ENCODE results near the gene VCAN. TPM values are rescaled to one million over a fixed set of nuclear protein-coding genes. Genes with fewer than 3 reads are reported as not detected.

VCAN gene
- total and polyA plus RNA-seq, 2 experiments from 2014 or later: 98.5 to 327 TPM

DNA sequence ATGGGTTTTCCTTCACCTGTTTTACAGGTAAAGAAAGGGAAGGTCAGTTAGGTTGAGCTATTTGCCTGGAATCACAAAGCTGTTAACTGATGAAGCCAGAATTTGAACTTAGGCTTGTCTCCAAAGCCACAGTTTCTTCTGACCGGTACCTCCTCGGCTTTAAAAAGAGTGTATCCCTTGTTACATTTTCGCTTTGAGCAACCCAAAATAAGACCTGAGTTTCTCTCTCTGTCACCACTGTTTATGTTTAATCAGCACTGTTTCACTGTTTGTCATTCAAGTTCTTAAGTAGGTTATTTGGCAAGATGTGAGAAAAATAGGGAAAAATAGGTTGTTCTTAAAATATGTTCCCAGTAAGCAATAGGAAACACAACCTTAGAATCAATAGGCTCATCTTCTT is 84.6 kb downstream of the VCAN start:
- no peak for DNase-seq
- Histone ChIP-seq H3K27me3 (replicated peaks; ENCODE audit: insufficient read depth) (no peaks in the 10 kb centered on the region), H3K79me2 (ENCODE audit: insufficient read depth) (no peaks in the 10 kb centered on the region), H4K20me1 (ENCODE audit: insufficient read depth) (no peaks in the 10 kb centered on the region), H3K9ac (no peak overlapping the region), H3K4me1 (ENCODE audit: insufficient read depth) (peaks cover 34% of the 10 kb centered on the region), H3F3A (ENCODE audit: insufficient read depth) (peaks cover 38% of the 10 kb centered on the region), H3K27ac (no peak overlapping the region), H3K4me3 (no peak overlapping the region), H3K9me3 (ENCODE audit: low read depth) (no peaks in the 10 kb centered on the region), H3K9me2 (ENCODE audit: insufficient read depth) (no peaks in the 10 kb centered on the region), H3K4me2 (ENCODE audit: unreplicated experiment) (no peak overlapping the region), H3K36me3 (ENCODE audit: low read depth) (peaks cover 45% of the 10 kb centered on the region), H2AFZ (no peak overlapping the region)
- WGBS, 2 experiments (ENCODE audit: low coverage in 1 of 2, low lambda C conversion rate in 2 of 2, missing lambda C conversion rate in 2 of 2): 97 to 98% methylated on average over 3 of the region's 3 CpGs
- in situ Hi-C loops (cut with MboI): no loop called here
- TF ChIP-seq EZH2 (IDR thresholded peaks at IDR 0.05; ENCODE audit: insufficient read depth, poor library complexity, severe bottlenecking) (no peak), EZH2phosphoT487 (IDR thresholded peaks at IDR 0.05; ENCODE audit: insufficient read depth, low read depth) (no peak)

DNA sequence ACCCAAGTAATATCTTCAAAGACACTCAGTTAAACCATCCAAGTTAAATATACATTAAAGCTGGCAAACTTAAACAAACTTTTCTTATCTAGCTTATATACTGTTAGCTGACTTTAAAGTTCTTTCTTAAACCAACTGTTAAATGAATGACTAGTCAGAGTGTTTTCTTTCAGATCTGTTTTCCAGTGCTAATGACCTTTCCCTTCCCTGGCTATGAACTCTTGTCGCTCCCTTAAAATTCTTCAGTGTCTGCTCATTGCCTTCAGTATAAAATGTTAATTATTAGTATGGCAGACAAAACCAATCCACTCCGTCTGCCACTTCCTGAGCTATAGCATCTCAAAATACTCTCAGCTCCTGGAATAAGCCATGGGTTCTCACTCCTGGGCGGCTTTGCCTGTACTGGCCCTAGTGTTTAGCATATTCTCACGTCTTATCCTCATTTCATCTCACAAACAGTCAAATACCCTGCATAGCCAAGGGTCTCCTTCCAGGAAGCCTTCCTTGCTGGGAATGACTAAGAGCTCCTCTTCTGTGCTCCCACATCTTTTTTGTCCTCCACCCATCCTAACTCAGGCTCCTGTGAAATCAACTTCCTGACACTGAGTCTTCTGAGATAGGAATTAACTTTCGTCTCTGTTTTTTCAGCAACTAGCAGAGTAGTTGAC is 87.7 kb downstream of the VCAN start:
- DNase-seq: no peak
- no peak overlapping the region for H2AFZ ChIP-seq
- H3K4me1 ChIP-seq (ENCODE audit: insufficient read depth): peaks cover 24% of the 10 kb centered on the region
- H3K27me3 ChIP-seq (replicated peaks; ENCODE audit: insufficient read depth): no peaks in the 10 kb centered on the region
- H4K20me1 ChIP-seq (ENCODE audit: insufficient read depth): no peaks in the 10 kb centered on the region
- no peak overlapping the region for H3K4me2 ChIP-seq (ENCODE audit: unreplicated experiment)
- no peaks in the 10 kb centered on the region for H3K9me3 ChIP-seq (ENCODE audit: low read depth)
- H3K9me2 ChIP-seq (ENCODE audit: insufficient read depth): no peaks in the 10 kb centered on the region
- H3K9ac ChIP-seq: no peak overlapping the region
- no peaks in the 10 kb centered on the region for H3K79me2 ChIP-seq (ENCODE audit: insufficient read depth)
- peaks cover 39% of the 10 kb centered on the region for H3K36me3 ChIP-seq (ENCODE audit: low read depth)
- H3K4me3 ChIP-seq: no peak overlapping the region
- WGBS, 2 experiments (ENCODE audit: low coverage in 1 of 2, low lambda C conversion rate in 2 of 2, missing lambda C conversion rate in 2 of 2): 94 to 99% methylated on average over 5 of the region's 5 CpGs
- no peak overlapping the region for H3K27ac ChIP-seq
- in situ Hi-C loops (cut with MboI): no loop called here
- no peak for TF ChIP-seq EZH2 (IDR thresholded peaks at IDR 0.05; ENCODE audit: insufficient read depth, poor library complexity, severe bottlenecking)
- no peak for TF ChIP-seq EZH2phosphoT487 (IDR thresholded peaks at IDR 0.05; ENCODE audit: insufficient read depth, low read depth)
- H3F3A ChIP-seq (ENCODE audit: insufficient read depth): peaks cover 32% of the 10 kb centered on the region; the same call in 1 of the 2 replicates

DNA sequence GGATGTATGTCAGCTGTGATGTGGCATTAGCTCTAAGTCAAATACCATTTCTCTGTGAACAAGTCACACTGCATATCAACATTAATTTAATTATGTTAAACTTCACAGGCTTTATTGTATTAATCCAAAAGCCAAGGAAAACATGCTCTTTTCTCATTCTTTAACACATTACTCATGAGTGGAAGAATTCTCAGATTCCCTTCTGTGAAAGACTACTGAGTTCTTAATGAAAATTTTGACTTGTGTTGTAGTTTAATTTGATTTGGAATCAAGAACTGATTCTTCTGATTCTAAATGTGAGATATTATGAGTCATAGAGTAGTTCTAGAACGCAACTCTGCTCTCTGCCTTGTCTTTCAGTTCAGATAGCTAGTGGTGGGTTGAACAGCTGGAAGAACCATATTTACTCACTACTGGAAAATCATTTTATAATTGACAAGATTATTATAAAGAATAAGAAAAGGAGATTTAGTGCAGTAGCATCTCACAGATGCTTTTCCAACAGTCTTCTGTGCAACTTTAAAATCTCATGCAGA is 90.6 kb downstream of the VCAN start:
- Histone ChIP-seq H3K4me3 (no peak overlapping the region), H3K79me2 (ENCODE audit: insufficient read depth) (no peaks in the 10 kb centered on the region), H2AFZ (no peak overlapping the region), H3K27me3 (replicated peaks; ENCODE audit: insufficient read depth) (no peaks in the 10 kb centered on the region), H3K27ac (peak overlapping the region; percentile 43), H3K9me2 (ENCODE audit: insufficient read depth) (no peaks in the 10 kb centered on the region), H3K9ac (no peak overlapping the region; the same call in 1 of the 2 replicates), H3K4me2 (ENCODE audit: unreplicated experiment) (peak overlapping the region; percentile 17), H3K9me3 (ENCODE audit: low read depth) (no peaks in the 10 kb centered on the region), H3K4me1 (ENCODE audit: insufficient read depth) (peaks cover 23% of the 10 kb centered on the region), H3K36me3 (ENCODE audit: low read depth) (peaks cover 31% of the 10 kb centered on the region), H4K20me1 (ENCODE audit: insufficient read depth) (no peaks in the 10 kb centered on the region), H3F3A (ENCODE audit: insufficient read depth) (peaks cover 39% of the 10 kb centered on the region)
- peak; percentile 39 for DNase-seq
- in situ Hi-C loops (cut with MboI): loop anchor here (10.0 kb wide), 1 partner anchor 917 kb away; no protein-coding TSS in a partner anchor
- TF ChIP-seq EZH2 (IDR thresholded peaks at IDR 0.05; ENCODE audit: insufficient read depth, poor library complexity, severe bottlenecking): no peak
- TF ChIP-seq EZH2phosphoT487 (IDR thresholded peaks at IDR 0.05; ENCODE audit: insufficient read depth, low read depth): no peak
- WGBS, 2 experiments (ENCODE audit: low coverage in 1 of 2, low lambda C conversion rate in 2 of 2, missing lambda C conversion rate in 2 of 2): 17 to 38% methylated on average over 1 of the region's 1 CpG

DNA sequence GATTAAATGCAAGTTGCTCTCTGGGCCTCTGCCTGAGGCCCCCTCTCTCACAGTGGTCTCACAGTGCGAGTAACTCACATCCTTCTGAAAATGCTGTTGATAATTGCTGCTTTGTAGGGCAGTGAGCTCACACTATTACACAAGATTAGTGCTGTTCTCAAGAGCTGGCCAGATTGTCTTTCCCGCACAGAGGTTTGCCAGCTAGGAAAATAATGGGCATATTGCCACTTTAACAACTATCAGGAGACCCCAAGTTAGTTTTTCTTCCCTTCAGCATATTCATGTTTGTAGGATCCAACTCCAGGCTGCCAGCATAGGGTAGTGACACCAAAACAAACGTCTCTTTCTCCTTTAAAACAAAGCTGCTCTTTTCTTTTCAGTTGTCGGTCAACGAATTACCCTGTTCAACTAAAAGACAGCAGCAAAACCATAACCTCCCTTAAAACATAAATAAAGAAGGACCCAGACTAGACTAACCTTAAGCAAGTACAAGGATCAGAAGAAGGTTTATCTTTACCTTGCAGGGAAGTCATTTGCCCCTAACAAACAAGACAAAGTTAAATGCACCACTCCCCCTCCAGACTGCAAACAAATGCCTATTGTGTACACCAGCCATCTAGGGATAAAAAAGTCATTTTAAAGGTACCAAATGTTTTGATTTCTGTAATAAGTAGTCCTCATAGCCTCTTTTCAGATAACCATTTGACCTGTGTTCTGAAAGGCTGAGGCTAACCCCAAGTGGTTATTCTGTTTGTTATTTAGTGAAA is 91.4 kb downstream of the VCAN start:
- no peaks in the 10 kb centered on the region for H3K27me3 ChIP-seq (replicated peaks; ENCODE audit: insufficient read depth)
- H3K4me3 ChIP-seq: no peak overlapping the region
- peaks cover 26% of the 10 kb centered on the region for H3K36me3 ChIP-seq (ENCODE audit: low read depth)
- peaks cover 47% of the 10 kb centered on the region for H3F3A ChIP-seq (ENCODE audit: insufficient read depth)
- peak overlapping the region; percentile 17 for H3K4me2 ChIP-seq (ENCODE audit: unreplicated experiment)
- TF ChIP-seq EZH2 (IDR thresholded peaks at IDR 0.05; ENCODE audit: insufficient read depth, poor library complexity, severe bottlenecking): no peak
- no peak for TF ChIP-seq EZH2phosphoT487 (IDR thresholded peaks at IDR 0.05; ENCODE audit: insufficient read depth, low read depth)
- no peaks in the 10 kb centered on the region for H4K20me1 ChIP-seq (ENCODE audit: insufficient read depth)
- H3K9ac ChIP-seq: 0 out of 2 replicates have a peak overlapping the region, but pooled peaks have one; percentile 9
- peak overlapping the region; percentile 43 for H3K27ac ChIP-seq
- H3K9me3 ChIP-seq (ENCODE audit: low read depth): no peaks in the 10 kb centered on the region
- no peaks in the 10 kb centered on the region for H3K9me2 ChIP-seq (ENCODE audit: insufficient read depth)
- 65 to 75% methylated on average over 5 of the region's 5 CpGs for WGBS, 2 experiments (ENCODE audit: low coverage in 1 of 2, low lambda C conversion rate in 2 of 2, missing lambda C conversion rate in 2 of 2)
- in situ Hi-C loops (cut with MboI): loop anchor here (10.0 kb wide), 1 partner anchor 918 kb away; no protein-coding TSS in a partner anchor
- H3K79me2 ChIP-seq (ENCODE audit: insufficient read depth): no peaks in the 10 kb centered on the region
- no peak overlapping the region for H2AFZ ChIP-seq
- H3K4me1 ChIP-seq (ENCODE audit: insufficient read depth): peaks cover 31% of the 10 kb centered on the region
- DNase-seq: peak; percentile 51
